ACC112 (cell line): ENCODE measurements around the gene UNC50.
"Not testable (repeated sequence)": the region's sequence is repeated elsewhere in the genome, so short reads cannot be mapped to it uniquely, and the experiment has no call there.

Experiments
- H2AFZ ChIP-seq: fragments of 200-600 bp; sonication (generic); one replicate; pipeline ENCODE4 v1.6.0; 2017; ENCODE audit warnings: antibody characterized with exemption, low read length; ENCODE audit not compliant: unreplicated experiment
- H3K27ac ChIP-seq: fragments of 200-600 bp; sonication (generic); 2 replicates; pipeline ENCODE4 v1.5.1; 2014; ENCODE audit warnings: low read depth, mild to moderate bottlenecking, antibody characterized with exemption, low read length, moderate library complexity
- H3K27me3 ChIP-seq: fragments of 200-600 bp; sonication (generic); 2 replicates; pipeline ENCODE4 v1.6.1; 2014; ENCODE audit warnings: mild to moderate bottlenecking, antibody characterized with exemption, low read length, moderate library complexity, mixed read lengths; ENCODE audit not compliant: insufficient read depth
- H3K36me3 ChIP-seq: fragments of 200-600 bp; sonication (generic); 2 replicates; pipeline ENCODE4 v1.6.1; 2016; ENCODE audit warnings: mild to moderate bottlenecking, antibody characterized with exemption, low read length, moderate library complexity, mixed read lengths; ENCODE audit not compliant: insufficient read depth
- H3K4me1 ChIP-seq: fragments of 200-600 bp; sonication (generic); one replicate; pipeline ENCODE4 v1.6.1; 2016; ENCODE audit warnings: low read length, mixed read lengths; ENCODE audit not compliant: insufficient read depth, unreplicated experiment, control insufficient read depth
- H3K4me3 ChIP-seq: fragments of 200-600 bp; sonication (generic); 2 replicates; pipeline ENCODE4 v1.5.1; 2014; ENCODE audit warnings: mild to moderate bottlenecking, low read depth, low read length
- H3K79me2 ChIP-seq: fragments of 200-600 bp; sonication (generic); one replicate; pipeline ENCODE4 v1.6.0; 2016; ENCODE audit warnings: low read length; ENCODE audit not compliant: control insufficient read depth, unreplicated experiment, insufficient read depth

UNC50 gene

GRCh38 chr2:98589489-98589888 lies 18.9 kb upstream of the UNC50 start:
- Histone ChIP-seq H3K4me3 (no peak overlapping the region), H3K36me3 (peaks cover 6% of the 10 kb centered on the region; the same call in 1 of the 2 replicates), H3K27me3 (no peaks in the 10 kb centered on the region), H2AFZ (no peak overlapping the region), H3K4me1 (no peaks in the 10 kb centered on the region), H3K79me2 (no peaks in the 10 kb centered on the region), H3K27ac (no peak overlapping the region)

GRCh38 chr2:98592565-98592964 lies 15.8 kb upstream of the UNC50 start:
- H3K36me3 ChIP-seq = peaks cover 15% of the 10 kb centered on the region; the same call in 1 of the 2 replicates
- H3K4me3 ChIP-seq = no peak overlapping the region
- no peak overlapping the region for H3K27ac ChIP-seq
- H3K27me3 ChIP-seq = no peaks in the 10 kb centered on the region
- no peak overlapping the region for H2AFZ ChIP-seq
- H3K79me2 ChIP-seq = peaks cover 2% of the 10 kb centered on the region
- no peaks in the 10 kb centered on the region for H3K4me1 ChIP-seq

- not testable (repeated sequence) for H3K79me2 ChIP-seq, H3K27me3 ChIP-seq, H2AFZ ChIP-seq, H3K27ac ChIP-seq, H3K4me3 ChIP-seq
- peaks cover 21% of the 10 kb centered on the region; the same call in 1 of the 2 replicates for H3K36me3 ChIP-seq
- peaks cover 15% of the 10 kb centered on the region for H3K4me1 ChIP-seq
These were observed 13.7 kb upstream of the UNC50 start for GRCh38 chr2:98594665-98595064.

GRCh38 chr2:98598781-98599428 lies 9.5 kb upstream of the UNC50 start:
- no peaks in the 10 kb centered on the region for H3K27me3 ChIP-seq
- no peak overlapping the region for H3K4me3 ChIP-seq
- no peak overlapping the region for H2AFZ ChIP-seq
- H3K79me2 ChIP-seq = peaks cover 2% of the 10 kb centered on the region
- peaks cover 18% of the 10 kb centered on the region for H3K4me1 ChIP-seq
- peaks cover 25% of the 10 kb centered on the region for H3K36me3 ChIP-seq
- peak overlapping the region; percentile 78 for H3K27ac ChIP-seq

- H3K27ac ChIP-seq = no peak overlapping the region
- peaks cover 19% of the 10 kb centered on the region for H3K4me1 ChIP-seq
- no peaks in the 10 kb centered on the region for H3K27me3 ChIP-seq
- H2AFZ ChIP-seq = no peak overlapping the region
- no peak overlapping the region for H3K4me3 ChIP-seq
- peaks cover 15% of the 10 kb centered on the region for H3K36me3 ChIP-seq
- peaks cover 18% of the 10 kb centered on the region for H3K79me2 ChIP-seq
These were observed 6.8 kb upstream of the UNC50 start for GRCh38 chr2:98601532-98602132.

DNA sequence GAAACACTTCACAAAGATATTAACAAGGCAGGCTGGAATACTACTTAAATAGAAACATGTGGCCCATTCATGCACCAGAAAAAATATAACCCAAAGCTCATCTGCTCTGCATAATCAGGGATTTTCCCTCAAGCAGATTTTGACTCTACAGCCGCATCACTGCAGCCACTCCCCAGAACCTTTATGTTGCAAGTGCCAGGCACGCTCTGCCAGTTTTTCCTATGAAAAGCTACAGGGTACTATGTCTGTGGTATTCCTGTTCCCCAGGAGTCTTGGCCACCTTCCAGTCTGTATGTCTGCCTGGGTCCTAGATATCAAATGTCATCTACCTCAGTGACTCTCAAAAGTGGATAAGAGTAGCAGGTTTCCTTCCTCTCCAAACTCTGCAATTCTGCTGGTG lies 3.8 kb upstream of the UNC50 start:
- H3K36me3 ChIP-seq = peaks cover 6% of the 10 kb centered on the region
- H3K27ac ChIP-seq = no peak overlapping the region
- peaks cover 16% of the 10 kb centered on the region for H3K4me1 ChIP-seq
- peaks cover 41% of the 10 kb centered on the region for H3K79me2 ChIP-seq
- H3K4me3 ChIP-seq = no peak overlapping the region
- H2AFZ ChIP-seq = no peak overlapping the region
- H3K27me3 ChIP-seq = no peaks in the 10 kb centered on the region

- Histone ChIP-seq H3K4me3 (no peak overlapping the region), H2AFZ (no peak overlapping the region), H3K27ac (no peak overlapping the region), H3K79me2 (peaks cover 46% of the 10 kb centered on the region), H3K4me1 (peaks cover 17% of the 10 kb centered on the region), H3K36me3 (peaks cover 7% of the 10 kb centered on the region), H3K27me3 (no peaks in the 10 kb centered on the region)
These were observed 3.3 kb upstream of the UNC50 start for GRCh38 chr2:98605076-98605475.

- Histone ChIP-seq H3K4me3 (no peak overlapping the region), H3K79me2 (peaks cover 60% of the 10 kb centered on the region), H3K27me3 (no peaks in the 10 kb centered on the region), H3K4me1 (peaks cover 31% of the 10 kb centered on the region), H3K27ac (no peak overlapping the region), H3K36me3 (peaks cover 9% of the 10 kb centered on the region; the same call in 1 of the 2 replicates), H2AFZ (no peak overlapping the region)
These were observed 2.0 kb upstream of the UNC50 start for GRCh38 chr2:98606431-98606830.

- H3K27me3 ChIP-seq = no peaks in the 10 kb centered on the region
- H3K4me1 ChIP-seq = peaks cover 33% of the 10 kb centered on the region
- no peak overlapping the region for H3K27ac ChIP-seq
- H2AFZ ChIP-seq = no peak overlapping the region
- H3K36me3 ChIP-seq = peaks cover 9% of the 10 kb centered on the region; the same call in 1 of the 2 replicates
- H3K79me2 ChIP-seq = peaks cover 65% of the 10 kb centered on the region
- H3K4me3 ChIP-seq = peak overlapping the region; percentile 94
These were observed 1.3 kb upstream of the UNC50 start for GRCh38 chr2:98607104-98607503.

DNA sequence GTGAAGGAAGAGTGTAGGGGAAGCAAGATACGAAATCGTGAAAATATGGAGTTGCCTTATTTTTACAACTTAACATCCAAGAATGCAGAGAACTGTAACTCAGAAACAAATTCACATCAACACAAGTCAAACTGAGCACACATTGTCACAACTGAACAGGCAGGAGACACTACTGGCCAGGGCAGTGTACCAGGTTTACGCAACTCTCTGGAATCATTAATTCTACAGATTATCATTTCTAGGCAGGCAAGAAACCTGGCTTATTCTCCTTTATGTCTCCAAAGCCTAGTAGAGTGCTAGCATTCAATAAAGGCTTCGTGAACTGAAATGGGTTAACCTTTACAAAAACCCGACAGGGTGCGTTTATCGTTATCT lies 661 bp upstream of the UNC50 start:
- H3K4me3 ChIP-seq = peak overlapping the region; percentile 94
- H2AFZ ChIP-seq = peak overlapping the region; percentile 93
- H3K27ac ChIP-seq = peak overlapping the region; percentile 76
- H3K27me3 ChIP-seq = no peaks in the 10 kb centered on the region
- peaks cover 65% of the 10 kb centered on the region for H3K79me2 ChIP-seq
- H3K4me1 ChIP-seq = peaks cover 33% of the 10 kb centered on the region
- H3K36me3 ChIP-seq = peaks cover 13% of the 10 kb centered on the region; the same call in 1 of the 2 replicates

- Histone ChIP-seq H3K36me3 (peaks cover 21% of the 10 kb centered on the region), H2AFZ (peak overlapping the region; percentile 46), H3K27me3 (no peaks in the 10 kb centered on the region), H3K27ac (peak overlapping the region; percentile 76), H3K4me3 (peak overlapping the region; percentile 94), H3K4me1 (peaks cover 33% of the 10 kb centered on the region), H3K79me2 (peaks cover 65% of the 10 kb centered on the region)
These were observed 694 bp downstream of the UNC50 start for GRCh38 chr2:98608962-98609604.
